Fibroblast of the aortic adventitia (primary cell): ENCODE data around the gene MLXIPL. TPM values are rescaled to one million over a fixed set of nuclear protein-coding genes. Genes with fewer than 3 reads are reported as not detected.
A peak's percentile ranks its signal among the peaks of the same experiment; 100 is the strongest.

Experiments
- DNase-seq: peaks from one replicate; pipeline ENCODE4 v3.0.0-alpha.2; 2010; ENCODE audit warnings: low read depth
- H3K4me3 ChIP-seq: 2 replicates; pipeline ENCODE4 v1.5.1; 2011; ENCODE audit warnings: low read depth, mild to moderate bottlenecking, control low read depth, low read length, moderate library complexity
- total RNA-seq: library from RNA; depleted of rRNA; stranded (reverse); fragments of >200 nt; gene quantifications from 2 replicates; pipeline ENCODE4 v1.2.3, GENCODE V29; 2012; ENCODE audit warnings: low replicate concordance
- TF ChIP-seq, protein P1 (sequence below): IDR thresholded peaks from 2 replicates; pipeline ENCODE4 v1.5.1; 2011; ENCODE audit warnings: mild to moderate bottlenecking, low read length, control low read depth, inconsistent platforms; ENCODE audit not compliant: insufficient read depth

Gene MLXIPL
- total RNA-seq, 1 donor, result 0.72 TPM

GRCh38 chr7:73606801-73607691 lies 17.3 kb downstream of the MLXIPL start:
- H3K4me3 ChIP-seq, result peak overlapping the region; percentile 40
- TF ChIP-seq, protein P1, sequence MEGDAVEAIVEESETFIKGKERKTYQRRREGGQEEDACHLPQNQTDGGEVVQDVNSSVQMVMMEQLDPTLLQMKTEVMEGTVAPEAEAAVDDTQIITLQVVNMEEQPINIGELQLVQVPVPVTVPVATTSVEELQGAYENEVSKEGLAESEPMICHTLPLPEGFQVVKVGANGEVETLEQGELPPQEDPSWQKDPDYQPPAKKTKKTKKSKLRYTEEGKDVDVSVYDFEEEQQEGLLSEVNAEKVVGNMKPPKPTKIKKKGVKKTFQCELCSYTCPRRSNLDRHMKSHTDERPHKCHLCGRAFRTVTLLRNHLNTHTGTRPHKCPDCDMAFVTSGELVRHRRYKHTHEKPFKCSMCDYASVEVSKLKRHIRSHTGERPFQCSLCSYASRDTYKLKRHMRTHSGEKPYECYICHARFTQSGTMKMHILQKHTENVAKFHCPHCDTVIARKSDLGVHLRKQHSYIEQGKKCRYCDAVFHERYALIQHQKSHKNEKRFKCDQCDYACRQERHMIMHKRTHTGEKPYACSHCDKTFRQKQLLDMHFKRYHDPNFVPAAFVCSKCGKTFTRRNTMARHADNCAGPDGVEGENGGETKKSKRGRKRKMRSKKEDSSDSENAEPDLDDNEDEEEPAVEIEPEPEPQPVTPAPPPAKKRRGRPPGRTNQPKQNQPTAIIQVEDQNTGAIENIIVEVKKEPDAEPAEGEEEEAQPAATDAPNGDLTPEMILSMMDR, result peak; percentile 94
- peak; percentile 42 for DNase-seq

DNA sequence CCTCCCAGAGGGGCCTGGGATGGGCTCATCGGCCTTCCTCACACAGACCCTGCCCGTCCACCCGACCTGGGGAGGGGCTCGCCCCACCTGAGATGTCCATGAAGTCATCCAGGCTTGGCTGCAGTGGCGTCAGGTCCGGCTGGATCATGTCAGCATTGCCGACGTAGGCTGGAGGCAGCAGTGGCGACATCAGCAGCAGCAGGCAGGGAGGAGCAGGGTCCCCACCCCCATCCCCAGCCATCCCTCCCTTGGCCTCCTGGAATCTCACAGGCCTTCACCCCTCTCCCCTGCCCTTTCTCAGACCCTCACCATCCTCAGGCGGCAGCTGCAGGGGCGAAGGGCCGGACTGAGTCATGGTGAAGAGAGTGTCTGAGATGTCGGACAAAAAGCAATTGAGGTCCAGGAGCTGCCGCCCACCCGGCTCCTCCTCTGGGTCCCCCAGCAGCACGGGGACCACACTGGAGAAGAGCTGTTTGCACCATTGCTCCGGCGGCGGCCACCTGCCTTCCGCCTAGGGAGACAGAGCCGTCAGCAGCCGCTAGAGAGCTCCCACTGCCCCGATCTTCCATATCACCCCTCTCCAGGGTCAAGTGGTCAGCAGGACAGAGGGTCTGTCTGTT lies 18.6 kb downstream of the MLXIPL start:
- TF ChIP-seq, protein P1, result no peak
- no peak for DNase-seq
- H3K4me3 ChIP-seq, result no peak overlapping the region

DNA sequence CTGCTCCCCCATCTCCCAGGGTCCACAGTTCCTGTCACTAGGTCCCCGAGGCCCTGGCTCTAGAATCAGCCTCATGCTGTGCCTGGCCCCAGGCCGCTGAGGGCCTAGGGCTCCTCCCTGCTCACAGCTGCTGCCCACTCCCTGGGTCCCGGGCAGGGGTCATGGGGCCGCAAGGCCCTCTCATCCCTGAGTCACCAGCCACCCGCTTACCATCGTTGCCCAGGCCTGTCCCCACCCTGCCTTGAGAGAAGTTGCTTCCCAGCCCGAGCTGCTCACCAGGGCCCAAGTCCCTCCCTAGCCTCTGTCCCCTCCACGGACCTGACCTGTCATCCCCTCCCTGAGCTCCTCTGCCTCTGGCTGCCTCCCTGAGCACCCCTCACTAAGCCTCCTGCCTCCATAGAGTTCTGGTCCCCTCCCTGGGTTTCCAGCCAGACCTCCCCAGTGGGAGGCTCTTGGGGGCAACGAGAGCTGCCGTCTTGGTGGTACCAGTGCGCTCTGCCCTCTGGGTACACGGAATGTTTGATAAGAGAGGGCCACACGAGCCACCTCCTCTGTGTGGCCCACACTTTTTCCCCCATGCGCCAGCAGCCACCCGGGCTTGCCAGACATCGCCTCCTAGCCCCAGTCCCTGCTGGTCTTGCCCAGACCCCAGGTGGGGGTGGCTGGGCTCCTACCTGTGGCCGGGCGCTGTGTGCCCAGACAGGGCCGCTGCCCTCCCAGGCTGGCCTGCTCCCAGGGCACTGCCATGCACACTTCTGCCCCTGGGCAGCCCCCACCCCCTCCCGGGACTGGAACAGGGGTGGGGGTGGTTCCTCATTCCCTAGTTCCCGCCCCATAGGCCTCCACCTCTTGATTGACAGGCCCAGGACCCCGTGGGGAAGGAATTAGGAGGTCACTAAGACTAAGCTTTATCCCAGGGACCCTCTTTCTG lies 21.3 kb downstream of the MLXIPL start:
- H3K4me3 ChIP-seq, result no peak overlapping the region
- TF ChIP-seq, protein P1, result no peak
- no peak for DNase-seq

- DNase-seq, result no peak
- H3K4me3 ChIP-seq, result no peak overlapping the region
- TF ChIP-seq, protein P1, result no peak
Observed at GRCh38 chr7:73599916-73600315, 24.4 kb downstream of the MLXIPL start.

DNA sequence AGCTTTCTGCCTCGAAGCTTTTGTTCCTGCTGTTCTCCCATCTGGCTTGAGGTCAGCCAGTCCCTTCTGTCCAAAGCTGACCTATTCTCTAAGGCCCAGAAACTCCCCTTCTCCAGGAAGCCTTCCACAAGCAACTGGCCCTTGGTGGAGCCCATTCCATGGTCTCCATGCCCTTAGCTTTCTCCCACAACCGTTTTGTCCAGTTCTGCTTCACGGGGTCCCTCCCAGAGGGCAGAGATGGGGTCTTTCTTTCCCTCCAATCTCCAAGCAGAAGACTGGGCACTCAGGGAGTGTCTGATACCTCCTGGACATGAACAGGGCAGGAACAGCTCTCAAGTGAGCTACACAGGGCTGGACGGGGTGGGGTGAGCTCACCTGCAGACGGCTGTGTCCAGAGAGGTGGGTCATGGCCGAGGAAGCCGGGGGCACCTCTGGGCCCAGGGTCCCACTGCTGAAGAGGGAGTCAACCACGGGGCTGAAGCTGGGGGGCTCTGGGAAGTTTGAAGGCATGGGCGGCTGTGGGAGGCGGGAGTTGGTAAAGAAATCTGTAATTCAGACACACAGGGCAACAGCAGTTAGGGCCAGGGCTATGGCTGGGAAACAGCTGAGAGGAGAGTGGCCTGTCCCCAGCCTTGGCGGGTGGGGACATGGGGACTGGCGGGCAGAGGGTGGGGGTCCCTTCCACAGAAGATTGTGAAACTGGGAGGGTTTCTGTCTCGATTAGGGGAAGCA lies 25.0 kb downstream of the MLXIPL start:
- H3K4me3 ChIP-seq, result no peak overlapping the region
- TF ChIP-seq, protein P1, result no peak
- DNase-seq, result no peak
